Ovary (tissue), 3 donors: ENCODE measurements around the gene NAALADL2.

Experiments
- CTCF ChIP-seq, 3 donors: fragments of 450-650 bp in 2 of 3; fragments of 200-600 bp in 1 of 3; IDR thresholded peaks; one replicate each; pipeline versions ENCODE4 v1.5.1 to v1.8.0; 2016 to 2022; ENCODE audit warnings: antibody characterized with exemption in 3 of 3, mild to moderate bottlenecking in 1 of 3
- EP300 ChIP-seq: sonication (generic); formaldehyde crosslinking; IDR thresholded peaks from one replicate; pipeline ENCODE4 v1.6.1; 2017; ENCODE audit warnings: antibody characterized with exemption
- donor health status: DM: no; HTN: no; CAD: no.

GRCh38 chr3:175153595-175153994 is 294.5 kb downstream of the NAALADL2 start:
- TF ChIP-seq CTCF (IDR thresholded peaks at IDR 0.05): no peak
- TF ChIP-seq EP300: no peak
